Testis (tissue), 3 donors: ENCODE results near the gene COL11A2. TPM values are rescaled to one million over a fixed set of nuclear protein-coding genes. Genes with fewer than 3 reads are reported as not detected.

ENCODE experiments used
- DNase-seq: peaks from one replicate; pipeline ENCODE4 v3.0.0-alpha.2; 2019
- H3K27ac ChIP-seq, 2 donors: fragments of 200-600 bp; sonication (generic); one replicate each; pipeline ENCODE4 v1.5.1; 2019
- H3K27me3 ChIP-seq: fragments of 200-600 bp; sonication (generic); one replicate; pipeline ENCODE4 v1.5.1; 2019
- H3K36me3 ChIP-seq: fragments of 200-600 bp; sonication (generic); one replicate; pipeline ENCODE4 v1.5.1; 2017; ENCODE audit warnings: low read depth; ENCODE audit errors: missing control alignments
- H3K4me1 ChIP-seq: fragments of 200-600 bp; sonication (generic); one replicate; pipeline ENCODE4 v1.5.1; 2019
- H3K4me3 ChIP-seq, 2 donors: fragments of 200-600 bp; sonication (generic); one replicate each; pipeline ENCODE4 v1.5.1; 2017 to 2019
- H3K9me3 ChIP-seq: fragments of 200-600 bp; sonication (generic); one replicate; pipeline ENCODE4 v1.5.1; 2017
- CTCF ChIP-seq, 3 experiments: fragments of 450-650 bp in 2 of 3; fragments of 200-600 bp in 1 of 3; sonication (generic) in 1 of 3; IDR thresholded peaks; one replicate each; pipeline ENCODE4 v1.5.1; 2016 to 2019; ENCODE audit warnings: antibody characterized with exemption in 3 of 3, mild to moderate bottlenecking in 2 of 3, moderate library complexity in 1 of 3
- POLR2A ChIP-seq: fragments of 450-650 bp; IDR thresholded peaks from one replicate; pipeline ENCODE4 v1.6.1; 2017; ENCODE audit warnings: antibody characterized with exemption, mild to moderate bottlenecking, moderate library complexity
- WGBS, 2 donors: methylation state at CpG; one replicate each; pipeline ENCODE4 v1.1.5; 2018; 5-methylcytosine and 5-hydroxymethylcytosine counted together
- intact Hi-C: fragments of 100-400 bp; cut with DNase I; formaldehyde crosslinking; loops from one replicate; pipeline ENCODE4 v1.15.1; 2023; ENCODE audit warnings: low total_unique reads
- polyA plus RNA-seq: library from polyadenylated mRNA; stranded (reverse); fragments of 350-450 nt; fragmentation: Illumina TruSeq; extraction: RNeasy Lipid Tissue Mini Kit (QIAGEN cat#74804); gene quantifications from one replicate; pipeline ENCODE4 v1.2.3, GENCODE V29; 2014; ENCODE audit warnings: low read depth, low replicate concordance; ENCODE audit not compliant: insufficient read depth
- total RNA-seq, 2 donors: library from RNA; depleted of rRNA; stranded (reverse); fragments of >200 nt; gene quantifications; one replicate each; pipeline ENCODE4 v1.2.3, GENCODE V29; 2016

The COL11A2 gene
- total and polyA plus RNA-seq, 3 donors from 2014 or later: 8.2 to 8.8 (median 8.6) TPM

DNA sequence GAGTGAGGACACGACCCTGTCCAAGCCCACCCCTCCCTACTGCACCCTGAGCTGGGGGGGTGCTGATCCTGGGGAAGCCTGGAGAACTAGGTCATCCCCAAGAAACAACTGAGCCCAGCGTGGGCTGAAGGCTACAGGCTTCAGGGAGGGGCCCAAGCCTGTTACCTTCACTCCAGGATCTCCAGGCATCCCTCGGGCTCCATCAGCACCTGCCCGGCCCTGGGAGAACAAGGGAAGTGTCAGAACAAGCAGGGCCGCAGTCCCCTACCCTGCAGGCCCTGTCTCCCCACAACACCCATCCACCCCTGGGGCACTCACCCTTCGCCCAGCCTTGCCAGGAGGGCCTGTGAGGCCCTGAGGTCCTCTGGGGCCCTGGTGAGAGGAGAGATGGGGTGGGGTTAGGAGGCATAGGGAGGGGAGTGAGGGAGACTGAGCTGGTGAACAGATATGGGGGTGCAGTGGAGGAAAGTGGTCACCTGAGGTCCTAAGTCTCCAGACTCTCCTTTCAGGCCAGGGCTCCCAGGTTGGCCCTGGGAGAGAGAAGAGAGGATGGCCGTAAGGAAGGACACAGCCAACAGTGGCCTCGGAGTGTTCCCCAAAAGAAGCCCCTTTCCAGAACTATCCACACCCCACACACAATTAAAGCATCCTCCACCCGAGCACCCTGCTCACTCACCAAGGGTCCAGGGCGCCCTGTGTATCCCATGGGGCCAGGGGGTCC is 13.4 kb downstream of the COL11A2 start:
- intact Hi-C loops: no loop called here

DNA sequence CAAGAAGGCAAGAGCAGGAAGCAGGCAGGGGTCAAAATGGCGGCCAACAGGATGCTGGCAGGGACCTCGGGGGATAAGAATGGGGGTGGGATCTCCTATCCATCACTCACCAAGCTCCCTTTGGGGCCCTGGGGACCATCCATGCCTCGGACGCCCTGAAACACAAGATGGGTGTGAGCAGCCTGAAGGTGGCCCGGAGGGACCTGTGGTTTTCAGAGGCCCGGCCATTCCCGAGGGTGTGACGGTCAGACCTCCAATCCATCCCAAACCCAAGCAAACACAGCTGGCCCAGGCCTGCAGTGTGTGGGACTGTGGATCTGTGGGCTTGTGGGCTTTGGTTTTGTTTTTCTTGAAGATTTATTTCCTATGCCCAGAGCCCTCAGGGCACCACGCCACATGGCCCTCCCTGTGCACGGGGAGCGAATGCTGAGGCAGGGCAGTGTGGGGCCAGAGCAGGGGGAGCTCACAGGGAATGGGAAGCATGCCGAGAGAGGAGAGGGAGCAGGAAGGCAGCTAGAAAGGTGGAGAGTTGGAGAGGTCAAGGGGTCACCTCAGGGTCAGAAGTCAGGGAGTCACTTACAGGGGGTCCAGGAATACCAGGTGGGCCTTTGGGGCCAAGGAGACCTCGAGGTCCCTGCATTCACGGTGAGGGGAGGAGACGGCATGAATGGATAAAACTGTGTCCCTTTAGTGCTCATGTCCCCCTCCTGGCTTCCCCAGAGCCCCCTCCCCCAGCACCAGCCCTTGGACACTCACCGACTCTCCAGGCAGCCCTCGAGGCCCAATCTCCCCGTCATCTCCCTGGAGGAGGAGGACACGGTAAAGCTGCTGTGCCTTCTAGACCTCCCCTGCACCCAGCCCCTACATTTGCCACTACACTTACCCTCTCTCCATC is 14.5 kb downstream of the COL11A2 start:
- no peaks in the 10 kb centered on the region for H3K27me3 ChIP-seq
- no peaks in the 10 kb centered on the region for H3K9me3 ChIP-seq
- no peak overlapping the region for H3K27ac ChIP-seq
- WGBS, 2 donors: 81 to 85% methylated on average over 19 of the region's 19 CpGs
- TF ChIP-seq POLR2A (no peak), CTCF (IDR thresholded peaks at IDR 0.05) (no peak)
- H3K4me3 ChIP-seq: no peak overlapping the region
- no peaks in the 10 kb centered on the region for H3K4me1 ChIP-seq
- no peak for DNase-seq
- intact Hi-C loops: no loop called here
- H3K36me3 ChIP-seq: no peaks in the 10 kb centered on the region

More for the DNA sequence above, 13.4 kb downstream of the COL11A2 start:
- TF ChIP-seq POLR2A (no peak), CTCF (IDR thresholded peaks at IDR 0.05) (no peak)
- no peaks in the 10 kb centered on the region for H3K36me3 ChIP-seq
- no peak for DNase-seq
- no peak overlapping the region for H3K27ac ChIP-seq
- no peaks in the 10 kb centered on the region for H3K4me1 ChIP-seq
- no peak overlapping the region for H3K4me3 ChIP-seq
- no peaks in the 10 kb centered on the region for H3K27me3 ChIP-seq
- WGBS, 2 donors: 94 to 96% methylated on average over 5 to 10 of the region's 10 CpGs
- H3K9me3 ChIP-seq: no peaks in the 10 kb centered on the region

- TF ChIP-seq CTCF (IDR thresholded peaks at IDR 0.05): no peak
- TF ChIP-seq POLR2A: no peak
- Histone ChIP-seq H3K9me3 (no peaks in the 10 kb centered on the region), H3K36me3 (no peaks in the 10 kb centered on the region), H3K4me1 (no peaks in the 10 kb centered on the region), H3K27me3 (no peaks in the 10 kb centered on the region), H3K4me3 (no peak overlapping the region), H3K27ac (no peak overlapping the region)
- no peak for DNase-seq
- WGBS, 2 donors: 98 to 100% methylated on average over 5 to 7 of the region's 7 CpGs
- intact Hi-C loops: no loop called here
Observed at GRCh38 chr6:33176906-33177305, 15.4 kb downstream of the COL11A2 start.

GRCh38 chr6:33175436-33176069 is 16.7 kb downstream of the COL11A2 start:
- no peak for DNase-seq
- no peak for TF ChIP-seq POLR2A
- no peak for TF ChIP-seq CTCF (IDR thresholded peaks at IDR 0.05)
- no peaks in the 10 kb centered on the region for H3K9me3 ChIP-seq
- H3K27me3 ChIP-seq: no peaks in the 10 kb centered on the region
- 86 to 92% methylated on average over 5 to 10 of the region's 10 CpGs for WGBS, 2 donors
- H3K4me1 ChIP-seq: no peaks in the 10 kb centered on the region
- H3K36me3 ChIP-seq: no peaks in the 10 kb centered on the region
- no peak overlapping the region for H3K4me3 ChIP-seq
- H3K27ac ChIP-seq: no peak overlapping the region
- intact Hi-C loops: no loop called here
